Fibroblast of the conjunctiva (primary cell): ENCODE results near the gene RADX.
A peak's percentile ranks its signal among the peaks of the same experiment; 100 is the strongest.
"Not testable (repeated sequence)": the region's sequence is repeated elsewhere in the genome, so short reads cannot be mapped to it uniquely, and the experiment has no call there.

Source experiments
- DNase-seq: peaks from one replicate; pipeline ENCODE4 v3.0.0-alpha.2; 2010; ENCODE audit warnings: low read depth

RADX gene, protein sequence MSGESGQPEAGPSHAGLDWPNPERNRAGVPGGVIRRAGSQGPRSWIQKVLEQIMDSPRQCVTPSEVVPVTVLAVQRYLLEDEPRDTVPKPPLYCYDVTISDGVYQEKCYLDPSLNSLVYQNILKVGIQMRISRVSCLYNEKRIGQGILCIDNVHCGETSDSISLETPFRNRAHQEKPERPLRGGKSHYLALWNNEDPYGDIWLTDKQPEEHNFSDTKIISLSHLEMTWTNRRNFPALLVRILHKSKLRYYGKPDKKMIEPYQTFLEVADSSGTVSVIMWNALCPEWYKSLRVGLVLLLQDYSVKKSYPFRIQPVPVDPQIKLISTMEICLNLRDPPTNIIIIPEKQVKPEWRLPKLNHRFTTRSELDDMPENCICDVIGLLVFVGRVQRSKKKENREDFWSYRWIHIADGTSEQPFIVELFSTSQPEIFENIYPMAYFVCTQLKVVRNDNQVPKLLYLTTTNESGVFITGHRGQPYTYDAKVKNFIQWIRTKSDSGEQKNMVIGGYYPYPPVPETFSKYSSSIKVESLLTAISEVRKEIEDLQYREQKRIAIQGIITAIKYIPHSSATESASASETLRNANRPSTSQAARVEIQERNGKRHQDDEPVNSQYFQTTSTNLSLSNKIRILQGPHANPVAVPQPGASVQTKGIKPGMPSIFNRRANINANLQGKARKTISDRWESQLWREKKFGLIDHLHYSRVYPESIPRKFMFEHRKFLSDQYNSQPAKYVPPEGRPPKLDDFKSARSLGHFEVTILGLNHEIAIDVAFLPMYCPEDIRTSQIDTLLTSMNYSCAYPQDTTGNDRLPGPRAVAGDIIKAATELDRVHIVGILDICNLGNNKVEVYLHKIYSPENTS

DNA sequence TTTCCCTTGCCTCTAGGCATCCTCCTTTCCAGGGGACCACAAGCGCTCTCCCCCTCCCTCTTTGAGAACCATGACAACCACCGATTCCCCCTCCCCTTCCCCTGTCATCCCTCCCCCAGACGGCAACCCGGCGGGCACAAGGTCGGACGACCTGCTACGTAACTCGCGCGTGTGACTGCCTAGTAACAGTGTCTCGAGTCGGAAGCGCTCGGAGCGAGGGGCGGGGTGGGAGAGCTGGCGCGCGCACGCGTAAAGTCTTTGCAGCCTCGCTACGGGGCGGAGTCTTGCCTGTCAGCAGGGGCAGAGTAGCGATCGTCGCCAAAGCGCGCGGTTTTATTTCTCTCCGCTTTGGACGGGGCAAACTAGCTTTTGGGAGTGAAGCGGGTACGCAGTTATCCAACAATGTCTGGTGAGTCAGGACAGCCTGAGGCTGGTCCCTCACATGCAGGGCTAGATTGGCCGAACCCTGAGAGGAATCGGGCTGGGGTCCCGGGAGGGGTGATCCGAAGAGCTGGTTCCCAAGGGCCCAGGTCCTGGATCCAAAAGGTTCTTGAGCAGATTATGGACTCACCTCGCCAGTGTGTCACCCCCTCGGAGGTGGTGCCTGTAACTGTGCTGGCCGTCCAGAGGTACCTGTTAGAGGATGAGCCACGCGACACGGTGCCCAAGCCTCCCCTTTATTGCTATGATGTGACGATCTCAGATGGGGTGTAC, at the start of gene RADX:
Gene RADX, plus strand, starts transcription at position 300 of the 714 bp plus-strand sequence. Its CDS starts 103 bp downstream, at position 403.
- peak; percentile 30 for DNase-seq

- no peak for DNase-seq
Observed at GRCh38 chrX:106564986-106565385, 46.8 kb upstream of the RADX start.

- DNase-seq, result no peak
Observed at GRCh38 chrX:106566362-106566761, 45.4 kb upstream of the RADX start.

- no peak for DNase-seq
Observed at GRCh38 chrX:106581856-106582255, 29.9 kb upstream of the RADX start.

GRCh38 chrX:106585478-106585877, 26.3 kb upstream of the RADX start:
- no peak for DNase-seq

GRCh38 chrX:106588801-106589200, 23.0 kb upstream of the RADX start:
- DNase-seq, result no peak

- DNase-seq, result no peak
Observed at GRCh38 chrX:106599411-106599810, 12.4 kb upstream of the RADX start.

GRCh38 chrX:106606571-106606970, 5.2 kb upstream of the RADX start:
- DNase-seq, result no peak

- DNase-seq, result no peak
Observed at GRCh38 chrX:106608016-106608415, 3.8 kb upstream of the RADX start.

DNA sequence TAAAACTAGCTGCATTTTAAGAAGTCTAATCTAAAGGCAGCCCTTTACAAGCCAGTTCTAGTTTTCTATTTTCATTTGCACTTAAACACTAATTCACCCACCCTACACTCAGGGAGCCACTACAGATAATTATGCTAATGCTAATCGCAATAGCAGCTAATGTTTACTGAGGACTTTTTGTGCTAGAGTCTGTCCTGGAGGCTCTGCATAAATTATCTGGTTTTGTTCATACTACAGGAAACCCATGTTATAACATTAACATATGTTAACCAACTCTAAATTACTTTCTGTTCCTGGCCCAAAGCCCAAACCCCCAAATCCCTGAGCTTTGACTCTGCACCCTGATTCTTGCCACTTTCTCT, 480 bp upstream of the RADX start:
- no peak for DNase-seq

- DNase-seq, result no peak
Observed at GRCh38 chrX:106612393-106612763, 600 bp downstream of the RADX start.

GRCh38 chrX:106613277-106613676, 1.5 kb downstream of the RADX start:
- no peak for DNase-seq

- DNase-seq, result no peak
Observed at GRCh38 chrX:106615041-106615440, 3.3 kb downstream of the RADX start.

- no peak for DNase-seq
Observed at GRCh38 chrX:106619797-106620196, 8.0 kb downstream of the RADX start.

DNA sequence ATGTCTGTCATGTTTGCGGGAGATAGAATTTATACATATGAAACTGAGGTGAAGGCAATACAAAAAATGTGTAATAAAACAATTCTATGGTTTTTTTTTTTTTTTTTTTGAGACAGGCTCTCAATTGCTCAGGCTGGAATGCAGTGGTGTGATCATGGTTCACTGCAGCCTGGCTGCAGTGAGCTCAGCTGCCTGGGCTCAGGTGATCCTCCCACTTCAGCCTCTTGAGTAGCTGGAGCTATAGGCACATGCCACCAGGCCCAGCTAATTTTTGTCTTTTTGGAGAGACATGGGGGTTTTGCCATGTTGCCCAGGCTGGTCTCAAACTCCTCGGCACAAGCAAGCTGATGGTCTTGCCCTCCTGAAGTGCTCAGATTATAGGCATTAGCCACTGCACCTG, 10.1 kb downstream of the RADX start:
- no peak for DNase-seq

DNA sequence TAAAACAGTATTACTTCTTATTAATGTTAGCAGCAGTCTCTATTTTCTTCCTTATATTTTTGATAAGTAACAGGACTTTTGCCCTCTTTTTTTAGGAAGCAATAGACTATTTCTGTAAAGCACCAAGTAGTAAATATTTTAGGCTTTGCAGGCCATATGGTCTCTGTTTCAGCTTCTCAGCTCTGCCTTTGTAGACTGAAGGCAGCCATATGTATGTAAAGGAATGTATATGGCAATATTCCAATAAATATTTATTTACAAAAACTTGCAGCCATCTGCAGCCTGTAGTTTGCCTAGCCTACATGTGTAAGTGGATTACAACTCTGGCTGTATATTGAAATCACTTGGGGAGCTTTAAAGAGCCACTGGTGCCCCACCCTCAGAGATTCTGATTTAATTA, 15.0 kb downstream of the RADX start:
- DNase-seq, result no peak

- no peak for DNase-seq
Observed at GRCh38 chrX:106631615-106632014, 19.8 kb downstream of the RADX start.

DNA sequence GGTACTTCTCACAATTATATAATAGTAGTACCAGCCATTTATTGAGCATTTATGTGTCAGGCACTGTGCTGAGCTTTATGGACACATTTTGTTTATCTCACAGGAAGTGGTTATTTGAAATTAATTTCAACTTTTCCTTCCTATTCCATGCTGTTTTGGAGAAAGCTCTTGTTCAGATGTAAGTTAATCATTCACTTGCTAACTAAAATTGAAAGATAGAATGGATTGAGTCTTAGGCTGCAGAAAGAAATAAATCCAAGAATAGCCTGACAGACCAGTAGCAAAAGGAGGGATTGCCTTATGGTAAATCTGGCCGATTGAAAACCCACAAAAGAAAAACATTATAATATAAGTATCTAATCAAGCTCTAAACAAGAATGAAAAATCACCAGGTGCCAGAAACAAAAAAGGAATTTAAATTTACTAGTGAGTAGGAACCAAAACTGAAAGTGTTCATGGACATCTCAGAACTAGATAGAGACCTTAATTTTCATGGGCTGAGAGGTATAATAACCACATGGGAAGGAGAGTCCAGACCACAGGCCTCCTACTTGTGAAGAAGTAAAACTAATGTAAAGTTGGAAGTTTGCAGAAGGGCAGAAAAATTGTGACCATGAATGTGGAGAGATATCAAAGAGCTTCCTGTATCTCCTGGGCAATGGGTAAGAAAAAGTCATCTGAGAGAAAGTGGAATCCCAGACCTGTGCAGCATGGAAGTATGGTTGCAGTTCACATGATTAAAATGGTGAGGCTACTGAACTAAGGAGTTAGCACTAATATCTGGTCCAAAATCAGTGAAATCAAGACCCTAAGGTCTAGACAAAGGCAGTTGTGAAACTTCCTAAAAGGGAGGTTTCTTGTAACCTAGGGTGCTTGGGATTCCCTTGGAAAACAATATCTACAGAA, 38.0 kb downstream of the RADX start:
- no peak for DNase-seq

DNA sequence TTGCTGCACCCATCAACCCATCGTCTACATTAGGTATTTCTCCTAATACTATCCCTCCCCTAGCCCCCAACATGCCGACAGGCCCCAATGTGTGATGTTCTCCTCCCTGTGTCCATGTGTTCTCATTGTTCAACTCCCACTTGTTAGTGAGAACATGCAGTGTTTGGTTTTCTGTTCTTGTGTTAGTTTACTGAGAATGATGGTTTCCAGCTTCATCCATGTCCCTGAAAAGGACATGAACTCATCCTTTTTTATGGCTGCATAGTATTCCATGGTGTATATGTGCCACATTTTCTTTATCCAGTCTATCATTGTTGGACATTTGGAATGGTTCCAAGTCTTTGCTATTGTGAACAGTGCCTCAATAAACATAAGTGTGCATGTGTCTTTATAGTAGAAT, 41.8 kb downstream of the RADX start:
- not testable (repeated sequence) for DNase-seq

DNA sequence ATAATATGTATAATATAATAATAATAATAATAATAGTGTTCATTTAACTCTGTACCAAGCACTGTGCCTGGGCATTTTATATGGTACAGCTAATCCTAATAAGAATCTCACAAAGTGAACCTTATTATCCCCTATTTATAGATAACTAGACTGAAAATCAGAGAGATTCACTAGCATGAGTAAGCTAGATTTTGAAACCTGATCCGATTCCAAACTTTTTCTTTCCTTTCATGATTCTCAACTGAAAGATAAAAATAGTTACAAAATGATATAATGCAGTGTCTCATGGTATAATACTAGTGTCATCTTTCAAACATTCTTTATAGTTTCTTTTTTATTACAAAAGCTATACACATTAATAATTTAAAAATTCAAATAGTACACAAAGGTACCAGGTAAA, 58.9 kb downstream of the RADX start:
- DNase-seq, result no peak

- DNase-seq, result no peak
Observed at GRCh38 chrX:106672527-106672926, 60.7 kb downstream of the RADX start.

DNA sequence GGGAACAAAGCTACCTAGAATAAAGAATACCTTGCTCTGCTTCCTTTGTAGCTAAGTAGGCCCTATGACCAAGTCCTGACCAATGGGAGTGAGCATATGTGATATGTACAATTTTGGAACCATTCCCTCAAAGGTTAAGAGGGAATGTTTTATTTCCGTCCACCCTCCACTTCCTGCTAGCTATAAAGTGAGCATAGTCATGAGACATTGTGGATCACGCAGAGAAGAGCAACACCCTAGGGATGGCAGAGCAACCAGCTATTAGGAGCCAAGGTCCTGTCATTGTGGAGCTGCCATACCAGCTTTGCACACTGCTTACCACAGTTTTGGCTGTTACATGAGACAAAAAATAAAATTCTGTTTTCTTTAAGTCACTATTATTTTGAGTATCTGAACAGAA, 68.9 kb downstream of the RADX start:
- DNase-seq, result no peak
